CD4-positive, alpha-beta T cell treated with Interleukin-4 for 1 hour (primary cell): Measurements from ENCODE around the gene NT5M.
A peak's percentile ranks its signal among the peaks of the same experiment; 100 is the strongest.
"Not testable (repeated sequence)": the region's sequence is repeated elsewhere in the genome, so short reads cannot be mapped to it uniquely, and the experiment has no call there.

Experiments
- DNase-seq, 2 donors: peaks; one replicate each; pipeline ENCODE4 v3.0.0-alpha.2; 2020 to 2022

NT5M gene

DNA sequence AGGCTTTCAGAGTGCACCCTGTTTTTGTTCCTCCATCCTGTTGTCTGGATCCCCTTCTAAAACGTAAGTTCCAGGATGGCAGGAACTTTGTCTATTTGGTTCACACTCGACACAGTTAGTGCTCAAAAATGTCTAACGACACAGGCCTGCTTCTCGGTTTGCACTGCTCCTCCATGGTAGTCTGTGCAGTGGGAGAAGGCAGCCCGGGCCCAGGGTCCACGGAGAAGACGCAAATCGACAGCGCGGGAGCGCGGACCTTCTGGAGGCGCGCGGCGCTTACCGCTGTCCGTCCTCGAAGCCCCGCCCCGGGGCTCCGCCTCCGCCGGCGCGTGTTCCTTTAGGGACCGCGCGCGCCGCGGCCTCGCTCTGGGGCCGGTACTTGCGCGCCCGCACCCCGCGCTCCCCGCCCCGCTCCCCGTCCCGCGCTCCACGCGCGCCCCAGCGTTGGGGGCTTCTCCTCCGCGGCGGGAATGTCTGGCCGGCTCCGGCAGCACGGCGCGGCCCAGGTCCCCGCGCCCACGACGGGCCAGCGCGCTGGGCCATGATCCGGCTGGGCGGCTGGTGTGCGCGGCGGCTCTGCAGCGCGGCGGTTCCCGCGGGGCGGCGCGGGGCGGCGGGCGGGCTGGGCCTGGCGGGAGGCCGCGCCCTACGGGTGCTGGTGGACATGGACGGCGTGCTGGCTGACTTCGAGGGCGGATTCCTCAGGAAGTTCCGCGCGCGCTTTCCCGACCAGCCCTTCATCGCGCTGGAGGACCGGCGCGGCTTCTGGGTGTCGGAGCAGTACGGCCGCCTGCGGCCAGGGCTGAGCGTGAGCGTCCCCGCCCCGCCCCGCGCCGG, at the start of gene NT5M:
Gene NT5M, plus strand, starts transcription at position 364 of the 837 bp plus-strand sequence. Its CDS starts 178 bp downstream, at position 542.
- DNase-seq, result peak; percentile 57 to 63

DNA sequence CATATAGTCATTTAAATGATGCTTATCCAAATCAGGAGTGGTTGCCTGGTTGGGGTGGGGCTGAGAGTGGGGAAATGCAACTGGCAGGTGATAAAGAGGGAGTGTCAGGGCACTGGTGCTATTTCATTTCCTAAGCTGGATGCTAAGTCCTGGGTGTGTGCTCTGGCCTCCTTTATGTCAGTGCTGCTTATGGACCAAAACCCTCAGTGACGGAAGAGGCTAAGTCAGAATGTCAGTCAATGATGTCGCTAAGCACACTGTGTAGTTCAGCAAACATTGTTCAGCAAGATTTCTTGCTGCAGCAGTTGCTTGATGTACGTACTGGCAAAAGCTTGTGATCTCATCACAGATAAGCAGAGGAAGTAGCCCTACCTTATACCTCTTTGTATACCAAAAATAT, 49.8 kb upstream of the NT5M start:
- DNase-seq, result no peak

DNA sequence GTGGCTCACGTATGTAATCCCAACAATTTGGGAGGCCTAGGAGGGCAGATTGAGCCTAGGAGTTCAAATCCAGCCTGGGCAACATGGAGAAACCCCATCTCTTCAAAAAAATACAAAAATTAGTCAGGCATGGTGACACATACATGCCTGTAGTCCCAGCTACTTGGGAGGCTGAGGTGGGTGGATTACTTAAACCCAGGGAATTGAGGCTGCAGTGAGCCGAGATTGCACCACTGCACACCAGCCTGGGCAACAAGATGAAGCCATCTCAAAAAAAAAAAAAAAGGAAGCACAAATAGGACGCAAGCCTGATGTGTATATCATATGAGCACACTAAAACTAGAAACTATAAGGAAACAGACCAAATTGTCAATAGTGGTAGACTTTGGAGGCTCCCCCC, 49.1 kb upstream of the NT5M start:
- no peak for DNase-seq

DNA sequence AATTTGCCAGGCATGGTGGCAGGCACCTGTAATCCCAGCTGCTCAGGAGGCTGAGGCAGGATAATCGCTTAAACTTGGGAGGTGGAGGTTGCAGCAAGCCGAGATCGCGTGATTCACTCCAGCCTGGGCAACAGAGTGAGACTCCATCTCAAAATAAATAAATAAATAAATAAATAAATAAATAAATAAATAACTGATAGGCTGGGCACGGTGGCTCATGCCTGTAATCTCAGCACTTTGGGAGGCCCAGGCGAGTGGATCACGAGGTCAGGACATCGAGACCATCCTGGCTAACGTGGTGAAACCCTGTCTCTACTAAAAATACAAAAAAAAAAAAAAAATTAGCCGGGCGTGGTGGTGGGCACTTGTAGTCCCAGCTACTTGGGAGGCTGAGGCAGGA, 47.5 kb upstream of the NT5M start:
- DNase-seq, result not testable (repeated sequence)

- no peak for DNase-seq
These were observed 46.9 kb upstream of the NT5M start for GRCh38 chr17:17256316-17256715.

DNA sequence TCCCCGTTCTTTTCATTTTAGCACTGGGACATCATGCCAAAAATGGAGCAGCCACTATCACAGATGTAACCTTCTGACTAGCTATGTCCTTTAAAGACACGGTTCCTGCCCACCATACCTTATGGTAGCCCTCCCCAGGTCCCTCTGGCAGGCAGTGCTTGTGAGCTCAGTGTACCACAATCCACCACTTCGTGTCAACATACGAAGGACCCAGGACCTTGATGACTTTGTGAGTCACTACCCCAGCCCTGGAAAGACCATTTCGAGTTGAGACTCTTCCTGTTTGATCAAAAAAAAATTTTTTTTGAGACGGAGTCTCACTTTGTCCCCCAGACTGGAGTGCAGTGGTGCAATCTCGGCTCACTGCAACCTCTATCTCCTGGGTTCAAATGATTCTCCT, 45.2 kb upstream of the NT5M start:
- DNase-seq, result no peak

DNA sequence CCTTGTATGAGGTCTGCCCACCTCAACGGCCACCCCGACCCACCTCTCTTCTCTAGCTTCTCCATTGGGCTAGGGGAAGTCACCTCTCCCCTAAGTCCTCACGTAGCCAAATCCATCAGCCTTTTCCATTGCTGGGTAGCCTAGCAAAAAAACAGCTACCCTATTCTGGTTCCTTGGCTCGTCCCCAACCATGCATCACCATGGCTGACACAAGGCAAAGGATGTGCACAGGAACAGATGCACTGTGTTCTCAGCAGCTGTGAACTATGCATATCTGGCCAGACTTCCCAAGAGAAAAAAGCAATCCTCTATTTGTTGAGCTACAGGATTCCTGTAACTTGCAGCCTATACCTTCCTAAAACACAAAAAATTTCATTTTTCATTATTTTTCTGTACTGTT, 44.2 kb upstream of the NT5M start:
- DNase-seq, result no peak

- no peak for DNase-seq
These were observed 38.7 kb upstream of the NT5M start for GRCh38 chr17:17264430-17264829.

DNA sequence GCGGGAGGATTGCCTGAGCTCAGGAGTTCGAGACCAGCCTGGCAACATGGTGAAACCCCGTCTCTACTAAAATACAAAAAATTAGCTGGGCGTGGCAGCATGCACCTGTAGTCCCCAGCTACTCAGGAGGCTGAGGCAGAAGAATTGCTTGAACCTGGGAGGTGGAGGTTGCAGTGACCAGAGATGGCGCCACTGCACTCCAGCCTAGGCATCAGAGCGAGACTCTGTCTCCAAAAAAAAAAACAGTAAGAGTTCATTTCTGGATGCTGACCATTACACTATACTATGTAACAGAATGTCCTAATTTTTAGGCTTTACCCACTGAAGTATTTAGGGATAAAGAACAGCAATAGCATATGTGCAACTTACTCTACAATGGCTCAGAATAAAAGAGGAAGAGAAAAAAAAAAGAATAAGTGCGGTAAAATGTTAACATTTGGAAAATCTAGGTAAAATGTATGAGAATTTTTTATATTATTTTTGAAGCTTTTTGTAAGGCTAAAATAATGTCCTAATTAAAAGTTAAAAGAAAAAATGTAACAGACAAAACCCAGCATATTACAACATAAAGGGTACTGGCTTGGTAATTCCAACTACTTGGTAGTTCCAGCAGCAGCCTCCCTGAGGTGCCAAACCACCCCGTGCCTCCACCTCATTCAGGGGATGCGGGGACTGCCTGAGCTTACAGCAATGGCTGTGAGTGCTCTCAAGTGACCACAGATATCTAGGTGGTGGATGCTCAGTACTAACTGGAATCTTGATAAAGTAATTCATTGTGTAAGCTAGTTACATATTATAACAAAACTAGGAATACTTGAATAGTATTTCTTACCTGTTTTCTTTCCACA, 33.0 kb upstream of the NT5M start:
- peak; percentile 24 to 31 for DNase-seq

GRCh38 chr17:17275971-17276370, 27.2 kb upstream of the NT5M start:
- no peak for DNase-seq

GRCh38 chr17:17277431-17277830, 25.7 kb upstream of the NT5M start:
- DNase-seq, result not testable (repeated sequence)

DNA sequence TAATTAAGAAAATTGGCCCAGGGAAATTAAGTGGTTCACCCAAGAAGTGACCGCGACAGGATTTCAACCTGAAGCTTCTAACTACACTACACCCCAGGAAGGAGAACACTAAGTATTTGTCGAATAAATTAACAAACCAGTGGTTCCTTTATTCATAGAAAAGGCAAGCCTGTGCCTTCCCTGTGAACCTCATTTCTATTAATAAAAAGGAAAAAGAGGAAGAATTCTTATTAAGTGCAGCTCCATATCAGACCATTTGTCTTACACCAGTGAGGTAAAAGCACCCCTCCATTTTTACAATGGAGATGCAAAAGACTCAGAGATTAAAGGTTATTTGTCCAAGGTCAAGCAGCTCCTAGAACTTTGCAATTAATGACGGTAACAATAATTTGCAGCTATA, 23.9 kb upstream of the NT5M start:
- DNase-seq, result no peak

DNA sequence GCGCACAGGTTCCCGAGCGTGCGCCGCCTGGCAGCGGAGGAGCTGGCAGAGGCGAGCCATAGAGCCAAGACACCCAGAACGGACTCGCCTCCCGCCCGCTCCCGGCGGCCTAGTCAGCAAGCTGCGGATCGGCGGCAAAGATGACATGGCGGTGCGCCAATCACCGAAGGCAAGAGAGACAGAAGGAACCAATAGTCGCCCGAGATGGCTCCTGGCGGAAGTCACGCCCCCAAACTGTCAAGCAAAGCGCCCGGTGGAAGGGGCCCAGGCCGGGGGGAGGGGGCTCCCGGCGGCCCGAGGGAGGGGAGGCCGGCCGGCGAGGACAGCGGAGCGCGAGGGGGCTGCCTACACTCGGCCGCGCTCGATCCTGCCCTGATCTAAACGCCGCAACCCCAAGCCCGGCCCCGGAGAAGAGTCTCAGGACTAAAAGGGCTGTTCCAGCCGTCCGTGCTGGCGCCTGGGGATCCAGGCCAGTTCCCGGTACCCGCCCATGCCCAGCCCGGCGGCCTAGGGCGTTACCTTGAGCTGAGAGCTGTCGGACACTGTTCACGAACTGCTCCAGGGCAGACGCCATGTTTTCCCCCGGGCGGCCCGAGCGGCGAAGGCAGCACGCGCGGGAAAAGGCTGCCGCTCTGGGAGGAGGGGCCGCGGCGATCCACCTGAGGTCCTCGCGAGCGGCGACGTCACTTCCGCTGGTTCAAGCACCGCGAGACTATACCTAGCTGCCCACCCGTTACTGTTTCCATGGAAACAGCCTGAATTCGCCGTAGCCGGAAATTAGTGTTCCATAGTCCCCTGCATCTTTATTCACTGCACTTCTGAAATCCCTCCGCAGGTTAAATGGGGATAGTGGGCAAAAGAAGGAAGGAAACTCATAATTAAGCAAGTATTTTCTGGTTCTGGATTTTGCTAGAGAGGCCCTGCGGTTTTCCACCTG, 22.3 kb upstream of the NT5M start, which contains the start of gene COPS3:
Gene COPS3, minus strand, starts transcription at position 634 of the 937 bp plus-strand sequence. Its CDS starts 60 bp downstream, at position 574.
- DNase-seq, result peak; percentile 97

DNA sequence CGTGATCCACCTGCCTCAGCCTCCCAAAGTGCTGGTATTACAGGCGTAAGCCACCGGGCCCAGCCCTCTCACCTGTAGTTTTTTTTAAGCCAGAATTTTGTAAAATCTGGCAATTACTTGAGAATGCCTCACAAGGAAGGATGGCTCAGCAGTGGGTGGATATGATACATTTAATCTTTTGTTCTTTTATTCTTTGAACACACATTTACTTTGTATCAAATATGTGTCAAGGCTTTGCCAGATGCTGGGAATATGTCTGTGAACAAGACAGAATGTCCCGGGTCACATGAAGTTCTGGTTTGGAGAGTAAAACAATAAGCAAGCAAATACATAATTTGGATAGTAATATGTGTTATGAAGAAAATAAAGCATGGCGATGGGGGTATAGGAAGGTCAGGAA, 17.2 kb upstream of the NT5M start:
- DNase-seq, result no peak

DNA sequence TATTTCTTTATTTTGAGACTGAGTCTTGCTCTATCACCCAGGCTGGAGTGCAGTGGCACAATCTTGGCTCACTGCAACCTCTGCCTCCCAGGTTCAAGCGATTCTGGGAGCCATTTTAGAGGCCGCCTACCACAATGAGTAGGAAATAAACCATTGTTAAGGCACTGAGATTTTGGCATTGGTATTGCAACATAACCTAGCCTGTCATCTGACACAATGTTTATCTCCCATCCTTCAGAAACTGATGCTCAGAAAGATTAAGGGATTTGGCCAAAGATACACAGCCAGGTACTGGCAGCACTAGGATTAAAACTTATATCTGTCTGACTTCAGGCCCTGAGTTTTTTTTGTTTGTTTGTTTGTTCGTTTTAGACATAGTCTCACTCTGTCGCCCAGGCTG, 14.1 kb upstream of the NT5M start:
- DNase-seq, result no peak

GRCh38 chr17:17289701-17290100, 13.5 kb upstream of the NT5M start:
- DNase-seq, result no peak

GRCh38 chr17:17295141-17295540, 8.0 kb upstream of the NT5M start:
- DNase-seq, result no peak

DNA sequence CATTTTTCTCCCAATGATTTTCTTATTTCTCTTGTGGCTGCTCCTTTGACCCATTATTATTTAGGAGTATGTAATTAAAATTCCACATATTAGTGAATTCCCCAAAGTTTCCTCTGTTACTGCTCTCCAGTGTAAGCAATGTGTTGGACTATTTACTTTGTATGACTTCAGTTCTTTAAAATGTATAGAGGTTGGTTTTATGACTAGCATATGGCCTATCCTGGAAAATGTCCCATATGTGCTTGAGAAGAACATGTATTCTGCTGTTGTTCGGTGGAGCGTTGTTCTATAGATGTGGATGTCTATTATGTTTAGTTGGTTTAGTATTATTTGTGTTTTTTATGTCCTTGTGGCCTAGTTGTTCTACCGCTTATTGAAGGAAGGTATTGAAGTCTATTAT, 6.0 kb upstream of the NT5M start:
- DNase-seq, result no peak

- DNase-seq, result no peak
These were observed 5.1 kb upstream of the NT5M start for GRCh38 chr17:17298108-17298507.

DNA sequence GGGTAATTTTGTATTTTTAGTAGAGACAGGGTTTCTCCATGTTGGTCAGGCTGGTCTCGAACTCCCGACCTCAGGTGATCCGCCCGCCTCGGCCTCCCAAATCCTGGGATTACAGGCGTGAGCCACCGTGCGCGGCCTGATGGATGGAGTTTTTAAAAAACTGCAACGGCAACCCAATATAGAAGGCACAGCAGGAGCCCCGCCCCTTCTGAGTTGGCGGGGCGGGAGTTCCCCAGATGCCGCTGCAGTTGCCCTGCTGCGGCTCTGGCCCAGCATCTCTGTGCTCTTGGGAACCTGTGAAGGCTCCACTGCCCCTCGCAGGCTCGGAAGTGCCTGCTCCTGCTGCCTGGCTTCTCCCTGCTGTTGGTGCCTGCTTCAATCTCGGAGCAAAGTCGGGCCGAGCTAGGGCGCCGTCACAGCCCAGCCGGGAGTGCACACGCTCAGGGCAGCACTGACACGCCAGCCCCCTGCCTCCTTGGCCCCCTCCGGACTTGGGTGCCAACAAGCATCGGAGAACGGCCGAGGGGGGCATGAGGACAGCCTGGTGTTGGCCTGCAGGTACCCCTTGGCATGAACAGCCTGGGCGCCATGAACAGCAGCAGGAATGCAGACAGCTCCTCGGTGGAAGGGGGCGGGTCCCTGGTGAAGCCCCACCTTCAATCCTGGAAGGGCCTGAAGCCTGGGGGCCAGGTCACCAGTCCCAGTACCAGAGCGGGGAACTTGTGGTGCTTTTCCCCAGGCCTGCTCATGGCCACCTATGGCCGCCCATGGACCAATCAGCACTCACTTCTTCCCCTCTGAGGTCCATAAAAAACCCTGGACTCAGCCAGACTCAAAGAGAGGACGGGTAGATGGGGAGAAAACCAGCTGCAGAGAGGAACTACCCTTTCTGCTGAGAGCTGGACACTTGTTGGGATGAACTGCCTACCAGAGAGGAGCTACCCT, 2.3 kb upstream of the NT5M start:
- DNase-seq, result peak; percentile 45 to 48

GRCh38 chr17:17301659-17302058, 1.5 kb upstream of the NT5M start:
- not testable (repeated sequence) for DNase-seq
